NOMO-1 treated with DMSO at 0.1 percent for 48 hours (cell line): ENCODE results near the gene DDX49.
"Not testable (repeated sequence)": the region's sequence is repeated elsewhere in the genome, so short reads cannot be mapped to it uniquely, and the experiment has no call there.

Experiments used
- DNase-seq: peaks from one replicate; lab custom pipeline; 2025; ENCODE audit not compliant: unreplicated experiment; lab: John Stamatoyannopoulos, UW

The DDX49 gene

GRCh38 chr19:18941628-18942354, 22.3 kb downstream of the DDX49 start:
- DNase-seq = no peak

DNA sequence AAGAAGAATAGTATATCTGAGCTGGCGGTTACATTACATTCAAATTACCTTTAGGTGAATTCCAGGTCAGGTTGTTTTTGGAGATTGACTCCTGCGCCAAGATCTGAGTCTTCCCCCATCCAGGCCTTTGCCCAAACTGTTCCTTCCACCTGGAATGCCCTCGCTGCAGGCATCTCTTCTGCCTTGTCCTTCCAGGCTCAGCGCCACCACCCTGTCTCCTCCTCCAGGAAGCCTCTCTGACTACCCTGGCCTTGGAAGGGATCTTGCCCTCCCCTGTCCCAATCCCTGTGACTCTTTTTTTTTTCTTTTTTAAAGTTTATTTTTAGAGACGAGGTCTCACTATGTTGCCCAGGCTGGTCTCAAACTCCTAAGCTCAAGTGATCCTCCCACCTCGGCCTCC, 23.2 kb downstream of the DDX49 start:
- no peak for DNase-seq

DNA sequence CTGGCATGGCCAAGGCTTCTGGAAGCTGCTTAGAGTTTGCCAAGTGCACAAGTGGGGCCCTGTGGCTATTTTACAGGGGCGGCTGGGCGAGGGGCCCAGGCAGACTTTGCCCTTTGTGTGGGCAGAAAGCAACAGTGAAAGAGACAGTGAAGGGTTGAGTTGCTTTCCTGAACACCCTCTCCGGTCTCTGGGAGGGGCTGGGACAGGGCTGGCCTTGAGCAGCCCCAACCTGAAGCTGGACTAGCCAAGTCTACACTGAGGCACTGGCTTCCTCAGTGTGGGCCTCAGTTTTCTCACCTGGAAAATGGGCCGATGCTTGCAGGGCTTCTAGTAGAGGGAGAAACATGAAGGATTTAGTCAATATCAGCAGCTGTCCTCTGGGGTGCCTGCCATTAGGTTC, 23.9 kb downstream of the DDX49 start:
- no peak for DNase-seq

DNA sequence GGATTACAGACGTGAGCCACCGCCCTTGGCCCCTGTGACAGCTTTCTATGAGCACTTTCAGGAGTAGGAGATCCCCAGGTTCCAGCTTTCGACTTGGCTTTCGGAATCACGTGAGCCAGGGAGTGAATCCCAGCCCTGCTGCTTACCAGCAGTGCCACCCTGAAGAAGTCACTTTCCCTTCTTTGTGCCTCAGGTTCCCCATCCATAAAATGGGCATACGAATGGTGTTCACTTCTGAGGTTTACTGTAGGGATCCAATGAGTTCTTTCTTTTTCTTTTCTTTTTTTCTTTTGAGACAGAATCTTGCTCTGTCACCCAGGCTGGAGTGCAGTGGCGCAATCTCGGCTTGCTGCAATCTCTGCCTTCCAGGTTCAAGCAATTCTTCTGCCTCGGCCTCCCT, 25.8 kb downstream of the DDX49 start:
- no peak for DNase-seq

GRCh38 chr19:18946335-18946734, 26.8 kb downstream of the DDX49 start:
- DNase-seq = no peak

- no peak for DNase-seq
Observed at GRCh38 chr19:18946918-18947317, 27.4 kb downstream of the DDX49 start.

GRCh38 chr19:18948075-18948975, 28.8 kb downstream of the DDX49 start:
- DNase-seq = no peak

DNA sequence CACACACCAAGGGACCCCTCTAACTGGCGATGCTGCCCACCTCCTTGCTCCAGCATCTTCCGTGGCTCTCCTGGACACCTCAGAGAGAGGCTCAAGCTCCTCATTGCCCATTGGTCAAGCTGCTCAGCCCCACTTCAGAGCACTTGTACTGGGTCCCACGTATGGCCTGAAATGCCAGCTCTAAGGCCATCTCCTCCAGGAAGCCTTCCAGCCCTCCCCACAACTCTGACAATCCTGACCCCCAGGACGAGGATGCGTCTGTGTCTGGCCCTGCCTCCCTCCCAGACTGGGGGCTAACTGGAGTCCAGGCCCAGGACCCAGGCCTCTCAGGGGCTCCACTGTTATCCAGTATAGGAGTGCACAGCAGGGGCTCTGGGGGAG, 29.5 kb downstream of the DDX49 start:
- no peak for DNase-seq

DNA sequence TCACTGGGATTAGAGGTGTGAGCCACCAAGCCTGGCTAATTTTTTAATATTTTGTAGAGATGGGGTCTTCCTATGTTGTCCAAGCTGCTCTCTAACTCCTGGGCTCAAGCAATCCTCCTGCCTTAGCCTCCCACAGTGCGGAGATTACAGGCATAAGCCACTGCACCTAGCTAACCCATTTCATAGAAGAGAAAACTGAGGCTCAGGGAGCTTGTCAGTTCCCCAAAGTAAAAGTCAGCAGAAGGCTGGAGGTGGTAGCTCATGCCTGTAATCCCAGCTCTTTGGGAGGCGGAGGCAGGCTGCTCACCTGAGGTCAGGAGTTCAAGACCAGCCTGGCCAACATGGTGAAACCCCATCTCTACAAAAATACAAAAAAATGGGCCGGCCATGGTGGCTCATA, 30.3 kb downstream of the DDX49 start:
- no peak for DNase-seq

DNA sequence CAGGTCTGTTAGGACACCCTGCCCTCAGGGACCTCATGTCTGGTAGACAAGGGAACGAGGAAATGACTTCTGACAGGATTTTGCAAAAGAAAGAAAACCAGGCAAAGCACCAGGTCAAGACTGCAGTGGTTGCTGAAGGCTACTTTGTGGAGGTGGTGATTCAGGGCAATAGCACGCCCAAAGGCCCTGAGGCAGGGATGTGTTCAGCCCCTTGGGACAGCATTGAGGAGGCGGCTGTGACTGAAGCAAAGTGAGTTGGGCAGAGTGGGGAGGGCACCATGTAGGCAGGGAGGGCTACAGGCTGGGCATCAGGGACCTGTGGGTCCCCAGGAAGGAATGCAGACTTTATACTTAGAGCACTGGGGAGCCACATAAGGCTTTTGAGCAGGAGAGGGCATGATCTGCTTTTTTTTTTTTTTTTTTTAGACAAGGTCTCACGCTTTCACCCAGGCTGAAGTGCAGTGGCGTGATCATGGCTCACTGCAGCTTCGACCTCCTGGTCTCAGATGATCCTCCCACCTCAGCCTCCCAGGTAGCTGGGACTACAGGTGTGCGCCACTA, 32.3 kb downstream of the DDX49 start:
- no peak for DNase-seq

GRCh38 chr19:18952364-18953003, 33.0 kb downstream of the DDX49 start:
- DNase-seq = not testable (repeated sequence)

- no peak for DNase-seq
Observed at GRCh38 chr19:18954094-18954493, 34.6 kb downstream of the DDX49 start.

DNA sequence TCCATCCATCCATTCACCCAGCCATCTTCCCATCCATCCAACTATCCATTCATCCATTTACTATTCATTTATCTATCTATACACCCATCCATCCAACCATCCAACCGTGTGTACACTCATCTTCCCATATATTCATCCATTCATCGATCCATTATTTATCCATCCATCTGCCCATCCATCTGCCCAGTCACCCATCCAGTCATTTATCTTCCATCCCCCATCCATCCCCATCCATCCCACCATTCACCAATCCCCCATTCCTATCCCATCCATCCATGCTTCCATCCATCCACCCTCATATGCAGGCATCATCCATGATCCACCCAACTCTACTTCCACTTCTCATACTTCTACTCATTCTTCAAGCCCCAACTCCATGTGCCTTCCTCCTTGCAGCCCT, 35.5 kb downstream of the DDX49 start:
- no peak for DNase-seq

DNA sequence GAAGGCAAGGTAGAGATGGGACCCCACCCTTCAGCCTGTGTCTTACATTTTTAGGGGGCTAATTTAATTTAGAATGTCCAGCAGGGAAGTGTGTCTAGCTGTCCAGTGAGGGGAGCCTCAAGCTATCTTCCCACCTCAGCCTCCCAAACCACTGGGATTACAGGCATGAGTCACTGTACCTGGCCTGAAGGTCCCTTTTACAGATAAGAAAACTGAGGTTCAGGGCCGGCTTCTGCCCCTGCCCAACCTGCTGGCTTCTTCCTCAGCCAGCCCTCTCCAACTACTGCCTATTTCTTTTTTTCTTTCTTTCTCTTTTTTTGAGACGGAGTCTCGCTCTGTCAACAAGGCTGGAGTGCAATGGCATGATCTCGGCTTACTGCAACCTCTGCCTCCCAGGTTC, 40.9 kb downstream of the DDX49 start:
- no peak for DNase-seq

DNA sequence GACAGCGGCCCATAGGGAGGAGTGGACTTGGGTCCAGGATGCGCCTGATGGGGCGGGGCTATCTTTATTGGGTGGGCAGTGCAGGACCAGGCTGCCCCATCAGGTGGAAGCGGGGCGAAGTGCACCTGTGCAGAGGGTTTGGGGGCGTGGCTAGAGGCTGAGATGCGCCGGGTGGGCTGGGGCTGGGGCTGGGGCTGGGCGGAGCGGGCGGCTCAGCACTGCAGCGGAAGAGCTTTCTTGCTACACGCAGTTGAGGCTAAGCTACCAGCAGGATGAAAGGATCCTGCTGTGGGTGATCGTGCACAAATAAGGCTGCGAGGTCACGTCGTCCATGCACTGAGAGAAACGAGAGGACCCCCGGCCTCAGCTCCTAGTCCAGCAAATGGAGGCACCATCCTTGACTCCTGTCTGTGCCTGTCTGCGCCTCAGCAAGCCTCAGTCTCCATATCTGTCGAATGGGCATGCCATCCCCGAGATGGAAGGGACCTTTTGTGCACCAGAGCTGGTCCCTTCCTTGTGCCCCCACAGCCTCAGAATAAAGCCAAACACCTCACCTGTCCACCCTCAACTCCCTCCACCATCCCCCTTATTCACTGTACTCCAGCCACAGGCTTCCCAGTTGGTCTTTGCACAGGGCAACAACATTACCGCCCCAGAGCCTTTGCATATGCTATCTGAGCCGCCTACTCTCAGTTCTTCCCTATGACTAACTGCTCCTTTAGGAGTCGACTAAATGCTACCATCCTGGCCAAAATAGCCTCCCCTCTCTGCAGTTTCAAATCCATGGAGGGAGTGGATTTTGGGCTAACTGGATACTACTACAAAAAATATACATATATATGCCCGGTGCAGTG, 42.5 kb downstream of the DDX49 start:
- DNase-seq = no peak

DNA sequence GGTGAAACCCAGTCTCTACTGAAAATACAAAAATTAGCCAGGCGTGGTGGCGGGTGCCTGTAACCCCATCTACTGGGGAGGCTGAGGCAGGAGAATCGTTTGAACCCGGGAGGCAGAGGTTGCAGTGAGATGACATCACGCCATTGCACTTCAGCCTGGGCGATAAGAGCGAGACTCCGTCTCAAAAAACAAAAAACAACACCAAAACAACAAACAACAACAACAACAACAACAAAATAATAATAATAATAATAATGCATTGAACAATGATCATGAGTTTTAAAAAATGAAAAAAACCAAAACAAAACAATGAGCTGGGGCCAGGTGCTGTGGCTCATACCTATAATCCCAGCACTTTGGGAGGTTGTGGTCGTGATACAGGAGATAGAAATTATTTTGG, 44.6 kb downstream of the DDX49 start:
- DNase-seq = no peak

DNA sequence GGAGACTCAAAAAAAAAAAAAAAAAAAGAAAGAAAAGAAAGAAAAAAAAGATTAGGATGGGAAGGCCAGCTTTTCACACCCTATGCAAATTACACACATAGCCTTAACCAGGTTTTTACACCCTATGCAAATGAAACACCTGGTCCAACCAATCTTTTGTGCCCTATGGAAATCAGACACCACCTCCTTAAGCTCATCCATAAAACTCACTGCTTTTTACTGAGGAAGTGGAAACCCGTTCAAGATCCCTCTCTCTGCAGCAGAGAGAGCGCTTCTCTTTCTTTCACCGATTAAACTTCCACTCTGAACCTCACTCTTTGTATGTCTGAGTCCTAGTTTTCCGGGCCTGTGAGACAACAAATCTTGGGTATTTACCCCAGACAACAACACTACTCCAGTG, 46.8 kb downstream of the DDX49 start:
- peak; percentile 60 for DNase-seq

DNA sequence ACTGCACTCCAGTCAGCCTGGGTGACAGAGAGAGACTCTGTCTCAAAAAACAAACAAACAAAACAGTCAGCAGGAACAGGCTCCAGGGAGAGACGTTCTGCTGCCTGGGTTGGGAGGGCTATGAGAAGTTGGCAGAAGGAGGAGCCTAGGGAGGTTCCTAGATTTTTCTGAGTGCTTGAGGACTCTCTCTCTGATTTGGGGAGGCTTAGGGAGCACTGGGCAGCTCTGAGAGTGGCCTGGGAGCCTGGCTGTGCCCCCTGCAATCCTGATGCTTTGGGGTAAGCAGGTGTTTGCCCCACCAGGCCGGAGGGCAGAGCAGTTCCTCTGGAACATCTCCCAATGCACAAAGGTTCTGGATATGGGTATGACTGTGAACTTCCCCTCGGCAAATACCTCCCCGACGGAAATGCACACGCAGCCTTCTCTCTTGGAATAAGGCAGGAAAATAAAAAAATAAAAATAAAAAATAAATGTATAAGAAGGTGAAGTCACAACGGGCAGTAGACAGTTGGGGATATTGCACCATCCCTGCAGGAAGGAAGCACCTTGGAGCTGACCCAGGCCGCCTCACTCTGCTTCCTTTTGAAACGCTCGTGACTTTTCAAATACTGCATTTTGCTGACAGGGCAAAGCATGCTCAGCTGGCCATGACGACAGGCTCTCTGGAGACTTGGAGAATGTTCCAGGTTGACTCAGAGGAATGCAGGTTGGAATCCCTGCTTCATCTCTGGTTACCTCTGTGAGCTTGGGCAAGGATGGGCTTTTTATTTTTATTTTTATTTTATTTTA, 48.0 kb downstream of the DDX49 start:
- DNase-seq = peak; percentile 87

GRCh38 chr19:18969931-18970659, 50.6 kb downstream of the DDX49 start:
- no peak for DNase-seq
